GM23248 (cell line): ENCODE data around the gene RXRB. TPM values are rescaled to one million over a fixed set of nuclear protein-coding genes. Genes with fewer than 3 reads are reported as not detected.

Source experiments
- DNase-seq: peaks from one replicate; pipeline ENCODE4 v3.0.0-alpha.2; 2015
- H2AFZ ChIP-seq: fragments of 200-600 bp; sonication (generic); 2 replicates; pipeline ENCODE4 v1.6.1; 2016; ENCODE audit warnings: antibody characterized with exemption
- H3F3A ChIP-seq: fragments of 200-600 bp; sonication (generic); 2 replicates; pipeline ENCODE4 v1.6.1; 2016; ENCODE audit warnings: mild to moderate bottlenecking, antibody characterized with exemption, mixed run types; ENCODE audit not compliant: insufficient read depth
- H3K27ac ChIP-seq: fragments of 200-600 bp; sonication (generic); 2 replicates; pipeline ENCODE4 v1.5.1; 2016; ENCODE audit warnings: mild to moderate bottlenecking
- H3K27me3 ChIP-seq: fragments of 200-600 bp; sonication (generic); replicated peaks from 2 replicates; pipeline ENCODE4 v1.6.1; 2016; ENCODE audit warnings: mild to moderate bottlenecking; ENCODE audit not compliant: insufficient read depth
- H3K36me3 ChIP-seq: fragments of 200-600 bp; sonication (generic); 2 replicates; pipeline ENCODE4 v1.6.1; 2016; ENCODE audit warnings: low read depth, mild to moderate bottlenecking
- H3K4me1 ChIP-seq: fragments of 200-600 bp; sonication (generic); 2 replicates; pipeline ENCODE4 v1.6.1; 2016; ENCODE audit warnings: mild to moderate bottlenecking; ENCODE audit not compliant: insufficient read depth
- H3K4me2 ChIP-seq: fragments of 200-600 bp; sonication (generic); one replicate; pipeline ENCODE4 v1.6.1; 2016; ENCODE audit warnings: mild to moderate bottlenecking; ENCODE audit not compliant: unreplicated experiment
- H3K4me3 ChIP-seq: fragments of 200-600 bp; sonication (generic); 2 replicates; pipeline ENCODE4 v1.5.1; 2016; ENCODE audit warnings: mild to moderate bottlenecking
- H3K79me2 ChIP-seq: fragments of 200-600 bp; sonication (generic); 2 replicates; pipeline ENCODE4 v1.6.1; 2016; ENCODE audit warnings: mild to moderate bottlenecking; ENCODE audit not compliant: insufficient read depth
- H3K9ac ChIP-seq: fragments of 200-600 bp; sonication (generic); 2 replicates; pipeline ENCODE4 v1.6.1; 2016; ENCODE audit warnings: mild to moderate bottlenecking
- H3K9me2 ChIP-seq: fragments of 200-600 bp; sonication (generic); 2 replicates; pipeline ENCODE4 v1.6.1; 2016; ENCODE audit warnings: mixed run types, mild to moderate bottlenecking, moderate library complexity; ENCODE audit not compliant: insufficient read depth
- H3K9me3 ChIP-seq: fragments of 200-600 bp; sonication (generic); one replicate; pipeline ENCODE4 v1.6.1; 2017; ENCODE audit warnings: low read depth
- H4K20me1 ChIP-seq: fragments of 200-600 bp; sonication (generic); 2 replicates; pipeline ENCODE4 v1.6.0; 2016; ENCODE audit not compliant: insufficient read depth
- EZH2 ChIP-seq: fragments of 200-600 bp; sonication (generic); IDR thresholded peaks from 2 replicates; pipeline ENCODE4 v1.6.1; 2018; ENCODE audit warnings: antibody characterized with exemption, mild to moderate bottlenecking; ENCODE audit not compliant: insufficient read depth, poor library complexity, severe bottlenecking
- EZH2phosphoT487 ChIP-seq: fragments of 200-600 bp; sonication (generic); IDR thresholded peaks from 2 replicates; pipeline ENCODE4 v1.6.1; 2018; ENCODE audit warnings: antibody characterized with exemption, moderate library complexity, mild to moderate bottlenecking, low read depth; ENCODE audit not compliant: insufficient read depth
- WGBS, 2 experiments: methylation state at CpG; one replicate each; pipeline ENCODE4 v1.1.6; 2015 to 2017; ENCODE audit warnings: low lambda C conversion rate in 2 of 2, low coverage in 1 of 2; ENCODE audit errors: missing lambda C conversion rate in 2 of 2; 5-methylcytosine and 5-hydroxymethylcytosine counted together
- in situ Hi-C: fragments of 300-500 bp; cut with MboI; formaldehyde crosslinking; loops from 2 replicates; pipeline ENCODE4 v1.15.0; 2020
- polyA plus RNA-seq: library from polyadenylated mRNA; unstranded; fragments of >200 nt; fragmentation: Nextera tagmentation; extraction: Ambion mirVana; gene quantifications from 2 replicates; pipeline ENCODE4 v1.2.1, GENCODE V29; 2016
- total RNA-seq: library from RNA; depleted of rRNA; stranded (reverse); fragments of >200 nt; shearing (Covaris generic); gene quantifications from 2 replicates; pipeline ENCODE4 v1.2.3, GENCODE V29; 2014

RXRB gene
- total and polyA plus RNA-seq, 2 experiments from 2014 or later: 27.7 to 28.1 TPM

GRCh38 chr6:33161354-33162331 lies 38.8 kb downstream of the RXRB start:
- no peaks in the 10 kb centered on the region for H3F3A ChIP-seq
- 6 to 7% methylated on average over 53 to 57 of the region's 58 CpGs for WGBS, 2 experiments
- no peaks in the 10 kb centered on the region for H3K79me2 ChIP-seq
- H3K9ac ChIP-seq: peak overlapping the region; percentile 73
- H3K9me3 ChIP-seq: no peaks in the 10 kb centered on the region
- no peaks in the 10 kb centered on the region for H3K9me2 ChIP-seq
- H3K36me3 ChIP-seq: no peaks in the 10 kb centered on the region
- H2AFZ ChIP-seq: peak overlapping the region; percentile 90
- H3K27me3 ChIP-seq: no peaks in the 10 kb centered on the region
- TF ChIP-seq EZH2phosphoT487 (no peak), EZH2 (no peak)
- no peaks in the 10 kb centered on the region for H3K4me1 ChIP-seq
- in situ Hi-C loops: no loop called here
- peak overlapping the region; percentile 41 for H3K27ac ChIP-seq
- H3K4me3 ChIP-seq: peak overlapping the region; percentile 67
- H4K20me1 ChIP-seq: no peaks in the 10 kb centered on the region
- DNase-seq: peak; percentile 86
- H3K4me2 ChIP-seq: peak overlapping the region; percentile 75

- DNase-seq: peak; percentile 92
- Histone ChIP-seq H3K9me2 (no peaks in the 10 kb centered on the region), H3K36me3 (no peaks in the 10 kb centered on the region), H3K79me2 (no peaks in the 10 kb centered on the region), H2AFZ (peak overlapping the region; percentile 90), H3K9ac (peak overlapping the region; percentile 73; the same call in 1 of the 2 replicates), H3F3A (no peaks in the 10 kb centered on the region), H4K20me1 (no peaks in the 10 kb centered on the region), H3K9me3 (no peaks in the 10 kb centered on the region), H3K4me3 (peak overlapping the region; percentile 67), H3K27ac (peak overlapping the region; percentile 41), H3K27me3 (no peaks in the 10 kb centered on the region), H3K4me1 (no peaks in the 10 kb centered on the region), H3K4me2 (peak overlapping the region; percentile 75)
- TF ChIP-seq EZH2 (no peak), EZH2phosphoT487 (no peak)
- WGBS, 2 experiments: 9 to 11% methylated on average over 13 of the region's 13 CpGs
- in situ Hi-C loops: no loop called here
These were observed 39.6 kb downstream of the RXRB start for GRCh38 chr6:33160728-33161344.

DNA sequence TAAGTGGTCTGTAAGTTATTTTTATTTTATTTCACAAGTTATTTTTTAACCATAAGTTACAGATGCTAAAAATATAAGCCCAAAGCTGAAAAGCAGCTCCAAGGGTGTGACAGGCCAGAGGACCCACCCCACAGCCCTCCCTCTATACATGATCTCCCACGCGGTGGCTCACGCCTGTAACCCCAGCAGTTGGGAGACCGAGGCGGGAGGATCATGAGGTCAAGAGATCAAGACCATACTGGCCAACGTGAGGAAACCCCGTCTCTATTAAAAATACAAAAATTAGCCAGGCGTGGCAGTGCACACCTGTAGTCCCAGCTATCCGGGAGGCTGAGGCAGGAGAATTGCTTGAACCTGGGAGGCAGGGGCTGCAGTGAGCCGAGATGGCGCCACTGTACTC lies 40.4 kb downstream of the RXRB start:
- Histone ChIP-seq H3K4me3 (no peak overlapping the region), H2AFZ (no peak overlapping the region), H3K4me1 (no peaks in the 10 kb centered on the region), H3K27me3 (no peaks in the 10 kb centered on the region), H4K20me1 (no peaks in the 10 kb centered on the region), H3K36me3 (no peaks in the 10 kb centered on the region), H3K9ac (no peak overlapping the region), H3K9me3 (no peaks in the 10 kb centered on the region), H3K4me2 (no peak overlapping the region), H3K9me2 (no peaks in the 10 kb centered on the region), H3F3A (no peaks in the 10 kb centered on the region), H3K27ac (no peak overlapping the region), H3K79me2 (no peaks in the 10 kb centered on the region)
- in situ Hi-C loops: no loop called here
- WGBS, 2 experiments: 88 to 92% methylated on average over 11 of the region's 11 CpGs
- no peak for TF ChIP-seq EZH2phosphoT487
- DNase-seq: no peak

DNA sequence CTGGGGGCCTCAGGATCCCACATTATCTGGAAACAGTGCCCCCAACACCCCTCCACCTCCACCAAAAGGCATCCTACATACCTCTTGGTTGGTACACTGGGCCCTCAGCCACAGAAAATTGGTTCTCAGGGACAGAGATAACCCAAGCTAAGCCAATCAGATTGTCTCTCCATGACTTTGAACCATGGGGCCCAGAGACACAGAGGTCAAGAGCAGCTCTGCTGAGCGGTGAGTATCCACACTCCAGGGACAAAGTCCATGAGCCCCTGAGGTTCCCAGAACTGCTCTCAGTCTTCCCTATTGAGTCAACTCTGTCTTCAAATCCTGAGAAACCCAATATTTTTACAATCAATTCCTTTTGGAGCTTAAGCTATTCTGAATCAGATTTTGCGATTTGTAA lies 43.5 kb downstream of the RXRB start:
- Histone ChIP-seq H3K36me3 (no peaks in the 10 kb centered on the region), H3K9me2 (no peaks in the 10 kb centered on the region), H4K20me1 (no peaks in the 10 kb centered on the region), H3K4me1 (no peaks in the 10 kb centered on the region), H3F3A (no peaks in the 10 kb centered on the region), H3K27me3 (peaks cover 11% of the 10 kb centered on the region), H3K27ac (no peak overlapping the region), H3K4me2 (no peak overlapping the region), H3K4me3 (no peak overlapping the region), H3K79me2 (no peaks in the 10 kb centered on the region), H3K9ac (no peak overlapping the region), H3K9me3 (no peaks in the 10 kb centered on the region), H2AFZ (no peak overlapping the region)
- TF ChIP-seq EZH2 (no peak), EZH2phosphoT487 (no peak)
- in situ Hi-C loops: no loop called here
- DNase-seq: no peak
- WGBS, 2 experiments: 70 to 74% methylated on average over 2 of the region's 2 CpGs
